Thoracic aorta endothelial cell (primary cell): ENCODE data around the gene DOCK9. TPM values are rescaled to one million over a fixed set of nuclear protein-coding genes. Genes with fewer than 3 reads are reported as not detected.

Source experiments
- small RNA-seq: library from RNA; depleted of rRNA; stranded (forward); fragments of <200 nt; gene quantifications from one replicate; pipeline ENCODE3, GENCODE V24; 2012
- total RNA-seq: library from RNA; depleted of rRNA; stranded (reverse); fragments of >200 nt; gene quantifications from 2 replicates; pipeline ENCODE4 v1.2.3, GENCODE V29; 2012

DOCK9 gene, protein sequence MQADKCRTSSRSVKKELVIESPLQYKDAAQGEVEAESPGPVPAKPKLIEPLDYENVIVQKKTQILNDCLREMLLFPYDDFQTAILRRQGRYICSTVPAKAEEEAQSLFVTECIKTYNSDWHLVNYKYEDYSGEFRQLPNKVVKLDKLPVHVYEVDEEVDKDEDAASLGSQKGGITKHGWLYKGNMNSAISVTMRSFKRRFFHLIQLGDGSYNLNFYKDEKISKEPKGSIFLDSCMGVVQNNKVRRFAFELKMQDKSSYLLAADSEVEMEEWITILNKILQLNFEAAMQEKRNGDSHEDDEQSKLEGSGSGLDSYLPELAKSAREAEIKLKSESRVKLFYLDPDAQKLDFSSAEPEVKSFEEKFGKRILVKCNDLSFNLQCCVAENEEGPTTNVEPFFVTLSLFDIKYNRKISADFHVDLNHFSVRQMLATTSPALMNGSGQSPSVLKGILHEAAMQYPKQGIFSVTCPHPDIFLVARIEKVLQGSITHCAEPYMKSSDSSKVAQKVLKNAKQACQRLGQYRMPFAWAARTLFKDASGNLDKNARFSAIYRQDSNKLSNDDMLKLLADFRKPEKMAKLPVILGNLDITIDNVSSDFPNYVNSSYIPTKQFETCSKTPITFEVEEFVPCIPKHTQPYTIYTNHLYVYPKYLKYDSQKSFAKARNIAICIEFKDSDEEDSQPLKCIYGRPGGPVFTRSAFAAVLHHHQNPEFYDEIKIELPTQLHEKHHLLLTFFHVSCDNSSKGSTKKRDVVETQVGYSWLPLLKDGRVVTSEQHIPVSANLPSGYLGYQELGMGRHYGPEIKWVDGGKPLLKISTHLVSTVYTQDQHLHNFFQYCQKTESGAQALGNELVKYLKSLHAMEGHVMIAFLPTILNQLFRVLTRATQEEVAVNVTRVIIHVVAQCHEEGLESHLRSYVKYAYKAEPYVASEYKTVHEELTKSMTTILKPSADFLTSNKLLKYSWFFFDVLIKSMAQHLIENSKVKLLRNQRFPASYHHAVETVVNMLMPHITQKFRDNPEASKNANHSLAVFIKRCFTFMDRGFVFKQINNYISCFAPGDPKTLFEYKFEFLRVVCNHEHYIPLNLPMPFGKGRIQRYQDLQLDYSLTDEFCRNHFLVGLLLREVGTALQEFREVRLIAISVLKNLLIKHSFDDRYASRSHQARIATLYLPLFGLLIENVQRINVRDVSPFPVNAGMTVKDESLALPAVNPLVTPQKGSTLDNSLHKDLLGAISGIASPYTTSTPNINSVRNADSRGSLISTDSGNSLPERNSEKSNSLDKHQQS (N-terminal part only)
- 438 and 511 TPM in 2 replicates for total RNA-seq

DNA sequence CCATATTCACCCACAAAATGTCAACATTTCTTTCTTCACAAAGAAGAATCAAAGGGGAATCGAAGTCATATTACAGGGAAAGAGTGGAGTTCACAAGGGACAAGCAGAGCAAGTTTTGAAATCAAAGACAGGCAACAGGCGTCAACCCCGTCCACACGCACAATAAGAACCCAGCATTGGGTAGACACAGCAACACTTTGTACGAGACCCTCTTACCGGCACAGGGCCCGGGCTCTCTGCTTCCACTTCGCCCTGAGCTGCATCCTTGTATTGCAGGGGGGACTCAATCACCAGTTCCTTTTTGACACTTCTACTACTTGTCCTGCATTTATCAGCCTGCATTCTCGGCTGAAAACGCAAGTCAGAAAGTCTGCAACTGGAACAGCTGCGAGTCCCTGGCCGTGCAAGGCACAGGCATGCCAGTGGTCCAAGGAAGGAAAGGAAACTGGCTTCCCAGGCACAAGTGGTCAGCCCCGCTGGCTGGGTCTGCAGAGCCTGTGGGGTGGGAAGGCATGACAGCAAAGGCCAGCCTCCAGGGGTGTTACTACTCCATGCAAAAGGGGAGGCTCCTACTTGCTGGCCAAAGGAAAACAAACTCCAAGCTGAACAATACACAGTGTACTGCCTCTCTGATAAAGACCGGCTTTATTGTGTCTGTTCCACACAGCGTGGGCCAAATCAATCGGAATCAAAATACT lies at the start of gene DOCK9:
DOCK9 (minus strand) TSS at position 497 of the 698 bp plus-strand sequence; CDS start at position 342, 155 bp downstream.

DNA sequence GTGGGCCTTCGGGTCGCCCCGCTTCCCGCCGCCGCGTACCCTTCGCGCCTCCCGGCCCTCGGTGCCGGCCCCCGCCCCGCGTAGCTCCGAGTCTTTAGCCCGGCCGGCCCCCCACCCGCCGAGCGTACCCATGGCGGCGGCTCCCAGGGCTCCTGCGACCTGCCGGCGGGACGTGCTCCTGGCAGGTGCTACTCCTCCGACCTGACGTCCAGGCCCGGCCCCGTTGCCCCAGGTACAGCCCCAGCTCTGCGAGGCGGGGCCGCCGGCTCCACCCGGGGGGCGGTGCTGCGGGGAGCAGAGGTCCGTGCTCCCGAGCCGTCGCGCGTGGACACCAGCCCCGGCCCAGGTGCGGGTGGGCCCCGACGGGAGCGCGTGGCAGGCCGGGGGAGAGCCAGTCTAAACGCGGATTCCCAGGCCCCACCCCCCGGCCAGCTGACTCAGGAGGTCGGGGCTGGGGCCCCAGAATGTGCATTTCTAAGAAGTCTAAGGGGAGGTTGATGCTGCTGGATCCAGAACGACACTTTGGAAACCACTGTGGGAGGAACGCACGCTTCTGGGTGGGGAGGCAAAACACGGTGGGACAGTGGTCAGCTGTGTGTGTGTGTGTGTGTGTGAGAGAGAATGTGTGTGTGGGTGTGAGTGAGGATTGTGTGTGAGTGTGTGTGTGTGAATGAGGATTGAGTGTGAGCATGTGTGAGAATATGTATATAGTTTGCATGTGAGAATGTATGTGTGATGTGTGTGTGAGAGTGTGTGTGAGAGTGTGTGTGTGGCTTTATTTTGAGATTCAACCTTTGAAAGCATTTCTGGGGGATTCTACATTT lies 225.2 kb downstream of the DOCK9 start, which contains the start of gene SLC15A1:
SLC15A1 (minus strand) TSS at position 206 of the 824 bp plus-strand sequence; CDS start at position 132, 74 bp downstream.

Small RNA genes within 50 kb of the gene (small RNA-seq; reads per million reads assigned to genes)
- 0.35 reads per million for gene AL161420.1
- not detected for gene RNU6-83P

Other genes starting within 250 kb of the DOCK9 start
- gene SLC15A1, start 225.4 kb downstream of the DOCK9 start, total RNA-seq = 0.27 and 0.57 TPM in 2 replicates
- gene UBAC2, start 222.8 kb upstream of the DOCK9 start, total RNA-seq = 34.6 and 44.2 TPM in 2 replicates